Measurements from ENCODE around the gene HRAS. TPM values are rescaled to one million over a fixed set of nuclear protein-coding genes. Genes with fewer than 3 reads are reported as not detected.

Gene HRAS
- total and polyA plus RNA-seq, 2 of the 8 experiments (the other 6 are each of a cell fraction or from before 2014, with no cell fraction given): 44.3 to 54.7 TPM

GRCh38 chr11:484616-485015 lies 50.8 kb downstream of the HRAS start:
- peaks cover 13% of the 10 kb centered on the region for H3K79me1 ChIP-seq (ENCODE audit: low read depth, low read length)
- 93% methylated on average over 38 of the region's 38 CpGs; no CpG with 5 or more reads in 1 of the 2 experiments for WGBS, 2 experiments (ENCODE audit: extremely low coverage in 1 of 2, insufficient coverage in 1 of 2, insufficient read length in 1 of 2, insufficient replicate concordance in 2 of 2, low coverage in 1 of 2, low lambda C conversion rate in 2 of 2, missing lambda C conversion rate in 1 of 2)
- ChIA-PET CTCF (ENCODE audit: partially characterized antibody) (no interaction called here), POLR2A (ENCODE audit: partially characterized antibody) (no interaction called here)
- H3K23ac ChIP-seq (ENCODE audit: insufficient read length): no peak overlapping the region
- H3K27me3 ChIP-seq (replicated peaks in 1 of 4; ENCODE audit: control insufficient read depth in 3 of 4, extremely low read depth in 1 of 4, insufficient read depth in 3 of 4, low read length in 3 of 4): no peaks in the 10 kb centered on the region
- FAIRE-seq (no peak), DNase-seq (ENCODE audit: low read depth in 1 of 2, low spot score in 2 of 2) (no peak)
- H3K4me2 ChIP-seq (ENCODE audit: insufficient read depth in 1 of 2, low read depth in 2 of 2, low read length in 2 of 2): no peak overlapping the region
- H4K91ac ChIP-seq (replicated peaks; ENCODE audit: insufficient read length, low read length): no peak overlapping the region
- no peak overlapping the region for H2AFZ ChIP-seq (ENCODE audit: low read length)
- H3K4me1 ChIP-seq (replicated peaks in 1 of 4; ENCODE audit: control insufficient read depth in 3 of 4, insufficient read depth in 4 of 4, low read length in 3 of 4): no peaks in the 10 kb centered on the region
- H4K20me1 ChIP-seq (replicated peaks in 1 of 2; ENCODE audit: control insufficient read depth in 1 of 2, insufficient read depth in 2 of 2, low read length in 2 of 2): peaks cover 1 to 6% of the 10 kb centered on the region in 2 experiments
- H3K4ac ChIP-seq (replicated peaks; ENCODE audit: insufficient read length, low read depth, low read length): no peak overlapping the region
- no peak overlapping the region for H2AK5ac ChIP-seq (ENCODE audit: low read depth, low read length)
- H3K18ac ChIP-seq (ENCODE audit: extremely low read depth, low read length): no peak overlapping the region
- no peak overlapping the region for H4K8ac ChIP-seq (ENCODE audit: extremely low read depth, insufficient read depth, low read length)
- peak overlapping the region; percentile 44; the same call in 1 of the 2 replicates for H2BK5ac ChIP-seq (ENCODE audit: low read depth, low read length)
- H2BK120ac ChIP-seq (replicated peaks; ENCODE audit: low read depth, low read length): no peak overlapping the region
- no peak overlapping the region for H4K5ac ChIP-seq (ENCODE audit: insufficient read length, low read depth, low read length)
- TF ChIP-seq TAF1 (IDR thresholded peaks at IDR 0.05; ENCODE audit: low read depth, low read length): no peak
- no peak for TF ChIP-seq EZH2 (IDR thresholded peaks at IDR 0.05; ENCODE audit: low read depth, low read length, severe bottlenecking)
- no peak for TF ChIP-seq RFX5 (IDR thresholded peaks at IDR 0.05; ENCODE audit: borderline replicate concordance, low read depth, low read length)
- no peak for TF ChIP-seq CBX5 (IDR thresholded peaks at IDR 0.05; ENCODE audit: low read depth, low read length)
- TF ChIP-seq KDM1A (IDR thresholded peaks at IDR 0.05; ENCODE audit: borderline replicate concordance, low read length): no peak
- no peak for TF ChIP-seq CTBP2 (IDR thresholded peaks at IDR 0.05; ENCODE audit: borderline replicate concordance, insufficient read depth, insufficient read length, low read length)
- no peak for TF ChIP-seq CBX8 (IDR thresholded peaks at IDR 0.05; ENCODE audit: borderline replicate concordance, low read depth, low read length)
- TF ChIP-seq TAF7 (optimal IDR thresholded peaks at IDR 0.05; ENCODE audit: borderline replicate concordance, low read depth, low read length): no peak
- H3K9me3 ChIP-seq (ENCODE audit: insufficient read depth in 2 of 2, low read depth in 1 of 2, low read length in 1 of 2): peaks cover 0 to 10% of the 10 kb centered on the region in 2 experiments; a peak in 1 of 4 replicates
- H3K56ac ChIP-seq (replicated peaks; ENCODE audit: insufficient read length, low read depth, low read length): no peak overlapping the region
- no peak overlapping the region for H3K9ac ChIP-seq (replicated peaks in 1 of 4; ENCODE audit: extremely low read depth in 1 of 4, low read depth in 3 of 4, low read length in 3 of 4)
- peaks cover 0 to 19% of the 10 kb centered on the region in 2 experiments; a peak in 1 of 4 replicates for H3K79me2 ChIP-seq (ENCODE audit: control insufficient read depth in 1 of 2, insufficient read depth in 2 of 2, low read length in 2 of 2)
- peaks cover 0 to 6% (median 0%) of the 10 kb centered on the region in 4 experiments; a peak in 2 of 8 replicates for H3K36me3 ChIP-seq (ENCODE audit: control insufficient read depth in 2 of 4, insufficient read depth in 4 of 4, low read length in 3 of 4)
- H3K4me3 ChIP-seq (ENCODE audit: extremely low read depth in 1 of 4, insufficient read depth in 2 of 4, low read depth in 3 of 4, low read length in 4 of 4): no peak overlapping the region
- no peaks in the 10 kb centered on the region for H3K23me2 ChIP-seq (ENCODE audit: low read depth, low read length)
- 0 out of 2 replicates have a peak overlapping the region, but pooled peaks have one; percentile 16 for H2BK15ac ChIP-seq (ENCODE audit: low read length)
- H3K27ac ChIP-seq (ENCODE audit: low read depth, low read length): no peak overlapping the region
- no peak overlapping the region for H2BK12ac ChIP-seq (ENCODE audit: low read depth, low read length)
- no peak overlapping the region for H2BK20ac ChIP-seq (ENCODE audit: low read length)
- H3K14ac ChIP-seq (ENCODE audit: insufficient read length): no peak overlapping the region

Data from H1 (cell line).